Measurements from ENCODE around the gene EPC2. TPM values are rescaled to one million over a fixed set of nuclear protein-coding genes. Genes with fewer than 3 reads are reported as not detected.

Gene EPC2
- total and polyA plus RNA-seq, 10 of the 15 experiments (the other 5 are each of a cell fraction or from before 2014, with no cell fraction given) = 2.0 to 16.5 (median 10.8) TPM

DNA sequence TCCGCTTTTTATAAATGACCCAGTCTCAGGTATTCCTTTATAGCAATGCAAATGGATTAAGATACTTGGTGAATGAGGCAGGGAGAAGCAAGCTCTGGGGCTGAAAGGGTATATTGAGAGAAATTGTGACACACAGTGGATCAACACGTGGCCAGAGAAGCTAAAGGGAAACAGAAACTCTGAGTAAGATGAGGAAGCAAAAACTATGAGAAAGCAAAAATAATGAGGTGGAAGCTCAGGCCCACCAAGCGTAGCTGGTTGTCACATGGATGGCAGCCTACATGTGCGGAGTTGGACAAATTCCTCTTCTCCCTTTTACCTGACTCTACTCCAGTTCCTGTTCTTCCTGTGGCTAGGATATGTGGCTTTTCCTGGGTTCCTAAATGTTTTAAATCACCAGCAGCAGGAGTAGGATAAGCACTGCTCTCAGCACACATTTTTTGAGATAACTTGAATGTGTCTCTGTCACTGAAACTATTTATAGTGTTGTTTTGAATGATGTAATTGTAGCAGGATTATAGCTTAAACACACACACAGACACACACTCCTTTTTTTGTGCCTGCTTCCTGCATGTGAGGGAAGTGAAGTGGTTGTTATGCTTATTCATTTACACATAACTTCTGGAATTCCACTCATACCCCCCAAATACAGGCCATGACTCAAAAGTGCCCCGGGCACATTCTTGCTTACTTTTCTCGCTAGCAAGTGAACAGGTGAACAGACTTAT is 30.1 kb upstream of the EPC2 start (continued):
- TF ChIP-seq, protein P1, sequence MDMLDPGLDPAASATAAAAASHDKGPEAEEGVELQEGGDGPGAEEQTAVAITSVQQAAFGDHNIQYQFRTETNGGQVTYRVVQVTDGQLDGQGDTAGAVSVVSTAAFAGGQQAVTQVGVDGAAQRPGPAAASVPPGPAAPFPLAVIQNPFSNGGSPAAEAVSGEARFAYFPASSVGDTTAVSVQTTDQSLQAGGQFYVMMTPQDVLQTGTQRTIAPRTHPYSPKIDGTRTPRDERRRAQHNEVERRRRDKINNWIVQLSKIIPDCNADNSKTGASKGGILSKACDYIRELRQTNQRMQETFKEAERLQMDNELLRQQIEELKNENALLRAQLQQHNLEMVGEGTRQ (IDR thresholded peaks at IDR 0.05; ENCODE audit: borderline replicate concordance, low read depth, low read length) = peak; percentile 16; the same call in 1 of the 2 replicates
- TF ChIP-seq ZZZ3 (IDR thresholded peaks at IDR 0.05; ENCODE audit: control insufficient read depth, insufficient read length, low read depth) (no peak), FOS (IDR thresholded peaks at IDR 0.05; ENCODE audit: borderline replicate concordance, extremely low read depth, insufficient read length) (no peak), POLR2A (IDR thresholded peaks at IDR 0.05; ENCODE audit: low read depth, low read length) (peak; percentile 60), WRNIP1 (IDR thresholded peaks at IDR 0.05; ENCODE audit: borderline replicate concordance, low read depth, low read length) (no peak)

DNA sequence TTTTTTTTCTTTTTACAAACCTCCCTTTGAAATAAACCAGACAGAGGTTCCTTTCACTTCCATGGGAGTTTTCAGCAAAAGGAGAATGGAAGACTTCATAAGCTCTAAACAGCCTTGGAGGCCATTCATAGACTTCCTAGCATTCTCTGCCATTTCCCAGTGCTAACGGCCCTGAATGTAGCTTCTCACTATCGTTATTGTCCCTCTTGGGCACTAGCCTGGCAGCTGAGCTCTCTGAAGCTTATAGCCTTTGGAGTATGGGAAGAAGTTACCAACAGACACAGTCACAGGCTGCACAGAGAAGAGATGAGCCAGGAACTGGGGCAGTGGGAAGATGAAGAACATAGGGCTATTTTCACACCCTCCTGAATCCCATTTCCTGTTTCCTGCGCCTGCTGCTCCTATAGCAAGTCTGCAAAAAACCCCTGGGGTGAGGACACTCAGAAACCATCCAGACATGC is 29.1 kb upstream of the EPC2 start:
- Histone ChIP-seq H3K4me3 (no peak overlapping the region), H2AFZ (ENCODE audit: control insufficient read depth, low read depth, low read length) (peak overlapping the region; percentile 6; the same call in 1 of the 2 replicates), H3K79me2 (ENCODE audit: control insufficient read depth, insufficient read depth, low read length) (no peaks in the 10 kb centered on the region), H3K27me3 (replicated peaks in 1 of 2; ENCODE audit: control insufficient read depth in 2 of 2, insufficient read depth in 2 of 2, low read length in 1 of 2) (no peaks in the 10 kb centered on the region), H3K36me3 (ENCODE audit: control insufficient read depth in 2 of 2, insufficient read depth in 2 of 2, low read length in 1 of 2) (no peaks in the 10 kb centered on the region), H3K4me2 (ENCODE audit: control insufficient read depth, insufficient read depth) (no peak overlapping the region), H3K4me1 (ENCODE audit: control insufficient read depth, insufficient read depth, low read length) (peaks cover 18% of the 10 kb centered on the region), H4K20me1 (ENCODE audit: control insufficient read depth, insufficient read depth) (no peaks in the 10 kb centered on the region), H3K9ac (ENCODE audit: control insufficient read depth, insufficient read depth, low read length) (no peak overlapping the region), H3K9me3 (replicated peaks; ENCODE audit: control insufficient read depth, insufficient read depth, low read length) (no peaks in the 10 kb centered on the region), H3K27ac (ENCODE audit: control insufficient read depth, insufficient read depth) (no peak overlapping the region)
- ChIA-PET POLR2A (interaction anchor here (0.8 kb wide), 1 partner anchor 28 kb away, joined by 3 read pairs; no protein-coding TSS in a partner anchor), RAD21 (ENCODE audit: unreplicated experiment) (interaction anchor here (1.1 to 2.0 kb wide), 2 partner anchors 28 to 106 kb away, joined by 4 to 5 read pairs; no protein-coding TSS in a partner anchor), SMC1A (ENCODE audit: uncharacterized antibody, unreplicated experiment) (interaction anchor here (0.5 to 3.7 kb wide), 5 partner anchors 12 to 1007 kb away, joined by 3 to 19 read pairs (median 3); no protein-coding TSS in a partner anchor), CTCF (interaction anchor here (1.5 kb wide), 1 partner anchor 12 kb away, joined by 5 read pairs; no protein-coding TSS in a partner anchor)
- BruUV-seq (replicated peaks) = no TSS peak
- ATAC-seq = no peak
- intact Hi-C loops (cut with micrococcal nuclease; ENCODE audit: unreplicated experiment) = loop anchor here (2.0 kb wide), 1 partner anchor 29 kb away; the partner anchor contains the start of gene EPC2
- DNase-seq (ENCODE audit: low read depth, low spot score) = no peak
- in situ Hi-C loops (cut with MboI) = no loop called here
- no peak for FAIRE-seq
- 95% methylated on average over 3 of the region's 3 CpGs for WGBS (ENCODE audit: insufficient coverage, insufficient replicate concordance, low lambda C conversion rate, missing lambda C conversion rate)
- TF ChIP-seq, protein P2, sequence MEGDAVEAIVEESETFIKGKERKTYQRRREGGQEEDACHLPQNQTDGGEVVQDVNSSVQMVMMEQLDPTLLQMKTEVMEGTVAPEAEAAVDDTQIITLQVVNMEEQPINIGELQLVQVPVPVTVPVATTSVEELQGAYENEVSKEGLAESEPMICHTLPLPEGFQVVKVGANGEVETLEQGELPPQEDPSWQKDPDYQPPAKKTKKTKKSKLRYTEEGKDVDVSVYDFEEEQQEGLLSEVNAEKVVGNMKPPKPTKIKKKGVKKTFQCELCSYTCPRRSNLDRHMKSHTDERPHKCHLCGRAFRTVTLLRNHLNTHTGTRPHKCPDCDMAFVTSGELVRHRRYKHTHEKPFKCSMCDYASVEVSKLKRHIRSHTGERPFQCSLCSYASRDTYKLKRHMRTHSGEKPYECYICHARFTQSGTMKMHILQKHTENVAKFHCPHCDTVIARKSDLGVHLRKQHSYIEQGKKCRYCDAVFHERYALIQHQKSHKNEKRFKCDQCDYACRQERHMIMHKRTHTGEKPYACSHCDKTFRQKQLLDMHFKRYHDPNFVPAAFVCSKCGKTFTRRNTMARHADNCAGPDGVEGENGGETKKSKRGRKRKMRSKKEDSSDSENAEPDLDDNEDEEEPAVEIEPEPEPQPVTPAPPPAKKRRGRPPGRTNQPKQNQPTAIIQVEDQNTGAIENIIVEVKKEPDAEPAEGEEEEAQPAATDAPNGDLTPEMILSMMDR (IDR thresholded peaks at IDR 0.05 in 2 of 3, conservative IDR thresholded peaks at IDR 0.05 in 1 of 3; ENCODE audit: control insufficient read depth in 2 of 3, extremely low read depth in 1 of 3, insufficient read depth in 1 of 3, low read depth in 3 of 3, low read length in 3 of 3) = no peak
- no peak for TF ChIP-seq TCF3 (IDR thresholded peaks at IDR 0.05; ENCODE audit: borderline replicate concordance, insufficient read depth, low read depth, low read length)
- TF ChIP-seq POLR2AphosphoS2 (IDR thresholded peaks at IDR 0.05; ENCODE audit: low read depth, low read length) = no peak
- TF ChIP-seq BACH1 (IDR thresholded peaks at IDR 0.05; ENCODE audit: borderline replicate concordance) = no peak
- TF ChIP-seq, protein P3, sequence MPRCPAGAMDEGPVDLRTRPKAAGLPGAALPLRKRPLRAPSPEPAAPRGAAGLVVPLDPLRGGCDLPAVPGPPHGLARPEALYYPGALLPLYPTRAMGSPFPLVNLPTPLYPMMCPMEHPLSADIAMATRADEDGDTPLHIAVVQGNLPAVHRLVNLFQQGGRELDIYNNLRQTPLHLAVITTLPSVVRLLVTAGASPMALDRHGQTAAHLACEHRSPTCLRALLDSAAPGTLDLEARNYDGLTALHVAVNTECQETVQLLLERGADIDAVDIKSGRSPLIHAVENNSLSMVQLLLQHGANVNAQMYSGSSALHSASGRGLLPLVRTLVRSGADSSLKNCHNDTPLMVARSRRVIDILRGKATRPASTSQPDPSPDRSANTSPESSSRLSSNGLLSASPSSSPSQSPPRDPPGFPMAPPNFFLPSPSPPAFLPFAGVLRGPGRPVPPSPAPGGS (IDR thresholded peaks at IDR 0.05; ENCODE audit: borderline replicate concordance, insufficient read depth, low read depth, low read length, poor library complexity, severe bottlenecking) = no peak
- TF ChIP-seq RELA (IDR thresholded peaks at IDR 0.05; ENCODE audit: borderline replicate concordance, partially characterized antibody) = no peak
- TF ChIP-seq, protein P4, sequence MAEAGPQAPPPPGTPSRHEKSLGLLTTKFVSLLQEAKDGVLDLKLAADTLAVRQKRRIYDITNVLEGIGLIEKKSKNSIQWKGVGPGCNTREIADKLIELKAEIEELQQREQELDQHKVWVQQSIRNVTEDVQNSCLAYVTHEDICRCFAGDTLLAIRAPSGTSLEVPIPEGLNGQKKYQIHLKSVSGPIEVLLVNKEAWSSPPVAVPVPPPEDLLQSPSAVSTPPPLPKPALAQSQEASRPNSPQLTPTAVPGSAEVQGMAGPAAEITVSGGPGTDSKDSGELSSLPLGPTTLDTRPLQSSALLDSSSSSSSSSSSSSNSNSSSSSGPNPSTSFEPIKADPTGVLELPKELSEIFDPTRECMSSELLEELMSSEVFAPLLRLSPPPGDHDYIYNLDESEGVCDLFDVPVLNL (IDR thresholded peaks at IDR 0.05; ENCODE audit: low read depth, low read length) = no peak
- no peak for TF ChIP-seq RB1 (IDR thresholded peaks at IDR 0.05; ENCODE audit: borderline replicate concordance)
